Stomach (tissue), 4 donors: ENCODE results near the gene RABGAP1L.

Experiments
- CTCF ChIP-seq, 7 experiments: fragments of 450-650 bp in 4 of 7; fragments of 200-600 bp in 3 of 7; sonication (generic) in 3 of 7; IDR thresholded peaks; one replicate each; pipeline ENCODE4 v1.5.1; 2016 to 2019; ENCODE audit warnings: antibody characterized with exemption in 7 of 7, control low read depth in 2 of 7, mild to moderate bottlenecking in 1 of 7
- EP300 ChIP-seq: sonication (generic); formaldehyde crosslinking; IDR thresholded peaks from one replicate; pipeline ENCODE4 v1.6.1; 2017; ENCODE audit warnings: antibody characterized with exemption
- POLR2A ChIP-seq, 4 donors: fragments of 450-650 bp; IDR thresholded peaks; one replicate each; pipeline ENCODE4 v1.6.1; 2016; ENCODE audit warnings: antibody characterized with exemption in 4 of 4, control low read depth in 2 of 4, mild to moderate bottlenecking in 1 of 4, moderate library complexity in 1 of 4

DNA sequence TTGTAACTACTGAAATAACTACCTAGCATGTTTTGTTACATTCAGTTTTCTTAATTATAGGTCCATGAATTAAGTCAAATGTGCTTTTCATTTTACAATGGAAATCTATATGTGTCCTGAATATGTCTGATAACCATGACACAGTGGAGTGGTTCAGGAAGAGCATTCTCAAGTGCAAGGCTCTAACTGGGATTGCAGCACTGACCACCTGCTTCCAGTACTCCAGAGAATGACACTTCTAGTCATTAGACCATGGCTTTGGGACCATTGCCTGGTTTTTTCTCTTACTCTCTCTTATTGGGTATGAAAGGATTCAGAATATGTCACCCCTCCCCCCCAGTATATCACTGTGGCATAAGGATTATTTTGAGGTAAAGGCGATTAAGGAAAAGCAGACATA, 635.5 kb downstream of the RABGAP1L start:
- TF ChIP-seq CTCF (IDR thresholded peaks at IDR 0.05) (no peak), POLR2A (IDR thresholded peaks at IDR 0.05) (no peak), EP300 (no peak)
